H9 (cell line): ENCODE results near the gene NUDT21. TPM values are rescaled to one million over a fixed set of nuclear protein-coding genes. Genes with fewer than 3 reads are reported as not detected.

Experiments used
- DNase-seq: peaks from one replicate; pipeline ENCODE4 v3.0.0-alpha.2; 2017
- H2AFZ ChIP-seq: one replicate; pipeline ENCODE4 v1.6.1; 2013; ENCODE audit warnings: mild to moderate bottlenecking, low read length, control low read depth, moderate library complexity
- H2AK5ac ChIP-seq: 2 replicates; pipeline ENCODE4 v1.6.1; 2013; ENCODE audit warnings: low read length, control low read depth, mixed read lengths; ENCODE audit not compliant: insufficient read length
- H2BK120ac ChIP-seq: one replicate; pipeline ENCODE4 v1.6.1; 2013; ENCODE audit warnings: low read depth, mild to moderate bottlenecking, low read length, control low read depth, inconsistent platforms; ENCODE audit not compliant: poor library complexity, severe bottlenecking
- H2BK12ac ChIP-seq: 2 replicates; pipeline ENCODE4 v1.6.1; 2013; ENCODE audit warnings: low read length, control low read depth, mixed read lengths, low read depth; ENCODE audit not compliant: insufficient read length
- H2BK15ac ChIP-seq: 2 replicates; pipeline ENCODE4 v1.6.1; 2013; ENCODE audit warnings: low read depth, low read length, control low read depth
- H2BK20ac ChIP-seq: one replicate; pipeline ENCODE4 v1.6.1; 2013; ENCODE audit warnings: low read depth, mild to moderate bottlenecking, low read length, control low read depth, inconsistent platforms; ENCODE audit not compliant: poor library complexity, severe bottlenecking
- H2BK5ac ChIP-seq: 2 replicates; pipeline ENCODE4 v1.6.1; 2013; ENCODE audit warnings: low read length, control low read depth, mixed read lengths; ENCODE audit not compliant: insufficient read length
- H3K14ac ChIP-seq: 2 replicates; pipeline ENCODE4 v1.6.1; 2013; ENCODE audit warnings: low read length, control low read depth; ENCODE audit not compliant: insufficient read depth
- H3K18ac ChIP-seq: 2 replicates; pipeline ENCODE4 v1.6.1; 2013; ENCODE audit warnings: low read depth, mild to moderate bottlenecking, mixed read lengths, low read length, control low read depth; ENCODE audit not compliant: insufficient read length
- H3K23ac ChIP-seq: 2 replicates; pipeline ENCODE4 v1.6.1; 2013; ENCODE audit warnings: low read length, control low read depth, mixed read lengths, low read depth; ENCODE audit not compliant: insufficient read length
- H3K23me2 ChIP-seq: 2 replicates; pipeline ENCODE4 v1.6.1; 2013; ENCODE audit warnings: low read depth, mild to moderate bottlenecking, mixed read lengths, low read length, control low read depth; ENCODE audit not compliant: insufficient read length, poor library complexity, severe bottlenecking
- H3K27ac ChIP-seq: 2 replicates; pipeline ENCODE4 v1.5.1; 2013; ENCODE audit warnings: low read length, control low read depth, mixed read lengths, low read depth; ENCODE audit not compliant: insufficient read length
- H3K27me3 ChIP-seq: 2 replicates; pipeline ENCODE4 v1.6.1; 2013; ENCODE audit warnings: low read length, control low read depth, inconsistent platforms; ENCODE audit not compliant: insufficient read depth
- H3K4ac ChIP-seq: 2 replicates; pipeline ENCODE4 v1.6.1; 2013; ENCODE audit warnings: low read depth, mild to moderate bottlenecking, control low read depth, inconsistent platforms, low read length, moderate library complexity
- H3K4me1 ChIP-seq: 2 replicates; pipeline ENCODE4 v1.6.1; 2013; ENCODE audit warnings: low read length, control low read depth, inconsistent platforms; ENCODE audit not compliant: insufficient read depth
- H3K4me2 ChIP-seq: 2 replicates; pipeline ENCODE4 v1.6.1; 2013; ENCODE audit warnings: low read length, control low read depth, mixed read lengths; ENCODE audit not compliant: insufficient read length, insufficient read depth
- H3K56ac ChIP-seq: 2 replicates; pipeline ENCODE4 v1.6.1; 2013; ENCODE audit warnings: low read depth, mild to moderate bottlenecking, mixed read lengths, low read length, control low read depth; ENCODE audit not compliant: insufficient read length
- H3K79me1 ChIP-seq: 2 replicates; pipeline ENCODE4 v1.6.1; 2013; ENCODE audit warnings: low read depth, mild to moderate bottlenecking, moderate library complexity, low read length, control low read depth, inconsistent platforms; ENCODE audit not compliant: insufficient read depth, poor library complexity, severe bottlenecking
- H3K79me2 ChIP-seq: 2 replicates; pipeline ENCODE4 v1.6.1; 2013; ENCODE audit warnings: low read length, control low read depth, inconsistent platforms; ENCODE audit not compliant: insufficient read depth
- H3K9ac ChIP-seq: 2 replicates; pipeline ENCODE4 v1.6.1; 2013; ENCODE audit warnings: low read length, control low read depth, mixed read lengths; ENCODE audit not compliant: insufficient read length; ENCODE audit errors: extremely low read depth
- H3K9me3 ChIP-seq: one replicate; pipeline ENCODE4 v1.6.1; 2013; ENCODE audit warnings: low read depth, low read length, inconsistent platforms; ENCODE audit not compliant: control insufficient read depth
- H3T11ph ChIP-seq: one replicate; pipeline ENCODE4 v1.6.1; 2013; ENCODE audit warnings: mild to moderate bottlenecking, low read length, control low read depth, inconsistent platforms
- H4K20me1 ChIP-seq: one replicate; pipeline ENCODE4 v1.6.1; 2013; ENCODE audit not compliant: control insufficient read depth, insufficient read length, insufficient read depth
- H4K5ac ChIP-seq: 2 replicates; pipeline ENCODE4 v1.6.1; 2013; ENCODE audit warnings: low read depth, mild to moderate bottlenecking, mixed read lengths, low read length, control low read depth; ENCODE audit not compliant: insufficient read length
- H4K8ac ChIP-seq: replicated peaks from 2 replicates; pipeline ENCODE4 v1.6.1; 2013; ENCODE audit warnings: low read length, control low read depth, mixed read lengths, low read depth; ENCODE audit not compliant: insufficient read length
- H4K91ac ChIP-seq: 2 replicates; pipeline ENCODE4 v1.6.1; 2013; ENCODE audit warnings: low read depth, mild to moderate bottlenecking, moderate library complexity, mixed read lengths, low read length, control low read depth; ENCODE audit not compliant: insufficient read length
- H3K27ac Mint-ChIP-seq, 3 experiments: 2 replicates in 2 of 3; 3 replicates in 1 of 3; pipeline ENCODE4 v1.8.0; 2020 to 2021; ENCODE audit warnings: mixed read lengths in 3 of 3, mild to moderate bottlenecking in 1 of 3, moderate library complexity in 1 of 3
- H3K27me3 Mint-ChIP-seq: 2 replicates; pipeline ENCODE4 v1.8.0; 2021; ENCODE audit warnings: low read depth, mild to moderate bottlenecking, moderate library complexity, mixed read lengths
- H3K36me3 Mint-ChIP-seq, 3 experiments: 2 replicates in 2 of 3; 3 replicates in 1 of 3; pipeline ENCODE4 v1.8.0; 2020 to 2021; ENCODE audit warnings: low read depth in 3 of 3, mixed read lengths in 3 of 3; ENCODE audit not compliant: insufficient read depth in 1 of 3
- H3K4me1 Mint-ChIP-seq, 2 experiments: 2 replicates each; pipeline ENCODE4 v1.8.0; 2020; ENCODE audit warnings: mixed read lengths in 2 of 2
- H3K4me3 Mint-ChIP-seq, 2 experiments: 2 replicates in 1 of 2; 3 replicates in 1 of 2; pipeline ENCODE4 v1.8.0; 2020 to 2021; ENCODE audit warnings: mild to moderate bottlenecking in 2 of 2, mixed read lengths in 2 of 2, moderate library complexity in 1 of 2
- H3K9me3 Mint-ChIP-seq, 2 experiments: 2 replicates in 1 of 2; 3 replicates in 1 of 2; pipeline ENCODE4 v1.8.0; 2020; ENCODE audit warnings: mild to moderate bottlenecking in 2 of 2, mixed read lengths in 2 of 2, moderate library complexity in 1 of 2
- WGBS: extraction: QIAGEN DNeasy Blood & Tissue Kit; methylation state at CpG from one replicate; pipeline ENCODE4 v1.1.7; 2013; ENCODE audit warnings: missing lambda C conversion rate, low lambda C conversion rate, mixed read lengths; ENCODE audit not compliant: insufficient read length; ENCODE audit errors: extremely low coverage; 5-methylcytosine and 5-hydroxymethylcytosine counted together
- total RNA-seq: library from RNA; stranded (reverse); gene quantifications from 2 replicates; pipeline ENCODE4 v1.2.1, GENCODE V29; 2021
- TF ChIP-seq, protein P1 (sequence below): fragments of 200-600 bp; sonication (generic); conservative IDR thresholded peaks from 3 replicates; pipeline ENCODE4 v1.8.0; 2021; ENCODE audit warnings: antibody characterized with exemption, mild to moderate bottlenecking

Gene NUDT21
- total RNA-seq, 1 experiment from 2014 or later = 276 TPM

- no peaks in the 10 kb centered on the region for H3K9me3 ChIP-seq
- H3K27ac ChIP-seq = no peak overlapping the region
- Mint-ChIP-seq H3K27me3 (no peaks in the 10 kb centered on the region), H3K9me3 (no peaks in the 10 kb centered on the region), H3K4me1 (peaks cover 5% of the 10 kb centered on the region in 2 experiments), H3K4me3 (no peak overlapping the region), H3K27ac (no peak overlapping the region; a peak in 1 of 7 replicates), H3K36me3 (peaks cover 3 to 24% (median 12%) of the 10 kb centered on the region in 3 experiments; a peak in 6 of 7 replicates)
- H2AFZ ChIP-seq = no peak overlapping the region
- H2BK120ac ChIP-seq = no peak overlapping the region
- no peak overlapping the region for H3K4me2 ChIP-seq
- H3K14ac ChIP-seq = no peak overlapping the region
- no peaks in the 10 kb centered on the region for H3K79me1 ChIP-seq
- H3K23ac ChIP-seq = no peak overlapping the region
- no peak overlapping the region for H3K56ac ChIP-seq
- H2BK5ac ChIP-seq = no peak overlapping the region
- no peak overlapping the region for H3K4ac ChIP-seq
- WGBS = no CpG with 5 or more reads among the region's 2 CpGs
- H3K4me1 ChIP-seq = no peaks in the 10 kb centered on the region
- H2BK20ac ChIP-seq = no peak overlapping the region
- TF ChIP-seq, protein P1, sequence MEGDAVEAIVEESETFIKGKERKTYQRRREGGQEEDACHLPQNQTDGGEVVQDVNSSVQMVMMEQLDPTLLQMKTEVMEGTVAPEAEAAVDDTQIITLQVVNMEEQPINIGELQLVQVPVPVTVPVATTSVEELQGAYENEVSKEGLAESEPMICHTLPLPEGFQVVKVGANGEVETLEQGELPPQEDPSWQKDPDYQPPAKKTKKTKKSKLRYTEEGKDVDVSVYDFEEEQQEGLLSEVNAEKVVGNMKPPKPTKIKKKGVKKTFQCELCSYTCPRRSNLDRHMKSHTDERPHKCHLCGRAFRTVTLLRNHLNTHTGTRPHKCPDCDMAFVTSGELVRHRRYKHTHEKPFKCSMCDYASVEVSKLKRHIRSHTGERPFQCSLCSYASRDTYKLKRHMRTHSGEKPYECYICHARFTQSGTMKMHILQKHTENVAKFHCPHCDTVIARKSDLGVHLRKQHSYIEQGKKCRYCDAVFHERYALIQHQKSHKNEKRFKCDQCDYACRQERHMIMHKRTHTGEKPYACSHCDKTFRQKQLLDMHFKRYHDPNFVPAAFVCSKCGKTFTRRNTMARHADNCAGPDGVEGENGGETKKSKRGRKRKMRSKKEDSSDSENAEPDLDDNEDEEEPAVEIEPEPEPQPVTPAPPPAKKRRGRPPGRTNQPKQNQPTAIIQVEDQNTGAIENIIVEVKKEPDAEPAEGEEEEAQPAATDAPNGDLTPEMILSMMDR = no peak
- no peak for DNase-seq
- no peak overlapping the region for H3K9ac ChIP-seq
- no peak overlapping the region for H4K8ac ChIP-seq
- peaks cover 2% of the 10 kb centered on the region for H4K20me1 ChIP-seq
- H3K18ac ChIP-seq = no peak overlapping the region
- no peaks in the 10 kb centered on the region for H3K79me2 ChIP-seq
- no peak overlapping the region for H4K91ac ChIP-seq
- H3K23me2 ChIP-seq = no peaks in the 10 kb centered on the region
- no peak overlapping the region for H2BK15ac ChIP-seq
- no peak overlapping the region for H2AK5ac ChIP-seq
- H3K27me3 ChIP-seq = no peaks in the 10 kb centered on the region
- H4K5ac ChIP-seq = no peak overlapping the region
- no peak overlapping the region for H3T11ph ChIP-seq
- H2BK12ac ChIP-seq = no peak overlapping the region
Observed at GRCh38 chr16:56481468-56482122, 30.5 kb upstream of the NUDT21 start.
